SU-DHL-6 (cell line): ENCODE results near the gene CCDC7.

ENCODE experiments used
- H2AFZ ChIP-seq: fragments of 200-600 bp; sonication (generic); 2 replicates; pipeline ENCODE4 v1.6.1; 2014; ENCODE audit warnings: low read depth, mild to moderate bottlenecking, moderate library complexity, mixed read lengths, antibody characterized with exemption, low read length; ENCODE audit not compliant: severe bottlenecking
- H3F3A ChIP-seq: fragments of 200-600 bp; shearing (Covaris generic); 2 replicates; pipeline ENCODE4 v1.6.0; 2016; ENCODE audit warnings: antibody characterized with exemption, mild to moderate bottlenecking; ENCODE audit not compliant: insufficient read depth
- H3K27ac ChIP-seq: fragments of 200-600 bp; sonication (generic); 2 replicates; pipeline ENCODE4 v1.5.1; 2016; ENCODE audit warnings: low read depth, mild to moderate bottlenecking, low read length, moderate library complexity, mixed read lengths
- H3K27me3 ChIP-seq: fragments of 200-600 bp; sonication (generic), shearing (Covaris generic); 2 replicates; pipeline ENCODE4 v1.6.0; 2014; ENCODE audit warnings: mild to moderate bottlenecking, low read length
- H3K36me3 ChIP-seq: fragments of 200-600 bp; sonication (generic); 2 replicates; pipeline ENCODE4 v1.6.1; 2014; ENCODE audit warnings: mild to moderate bottlenecking, low read length, mixed read lengths
- H3K4me2 ChIP-seq: fragments of 300-600, 200-600 bp; shearing (Covaris generic), sonication (generic); 2 replicates; pipeline ENCODE4 v1.6.0; 2014; ENCODE audit warnings: low read length, low read depth, mild to moderate bottlenecking; ENCODE audit not compliant: poor library complexity, severe bottlenecking
- H3K4me3 ChIP-seq: fragments of 200-600 bp; sonication (generic); 2 replicates; pipeline ENCODE4 v1.5.1; 2014; ENCODE audit warnings: antibody characterized with exemption, low read length, mild to moderate bottlenecking, mixed read lengths; ENCODE audit not compliant: insufficient read depth, poor library complexity, severe bottlenecking
- H3K79me2 ChIP-seq: fragments of 200-600 bp; sonication (generic); 2 replicates; pipeline ENCODE4 v1.6.1; 2014; ENCODE audit warnings: mild to moderate bottlenecking, low read length, moderate library complexity; ENCODE audit not compliant: insufficient read depth
- H3K9ac ChIP-seq: fragments of 200-600 bp; sonication (generic); 2 replicates; pipeline ENCODE4 v1.7.0; 2014; ENCODE audit warnings: mild to moderate bottlenecking, low read length
- H3K9me2 ChIP-seq: fragments of 200-600 bp; sonication (generic); replicated peaks from 2 replicates; pipeline ENCODE4 v1.6.1; 2014; ENCODE audit warnings: low read length; ENCODE audit not compliant: insufficient read depth
- H3K9me3 ChIP-seq: fragments of 200-600 bp; sonication (generic); 2 replicates; pipeline ENCODE4 v1.6.1; 2014; ENCODE audit warnings: low read length, mixed read lengths; ENCODE audit not compliant: insufficient read depth
- H4K20me1 ChIP-seq: fragments of 200-600 bp; sonication (generic); 2 replicates; pipeline ENCODE4 v1.6.1; 2014; ENCODE audit warnings: low read depth, mild to moderate bottlenecking, antibody characterized with exemption, low read length, moderate library complexity, mixed read lengths
- EZH2phosphoT487 ChIP-seq: fragments of 200-600 bp; sonication (generic), shearing (Covaris generic); conservative IDR thresholded peaks from 2 replicates; pipeline ENCODE4 v1.6.1; 2018; ENCODE audit warnings: mild to moderate bottlenecking, antibody characterized with exemption, low read length, moderate library complexity, mixed read lengths
- TF ChIP-seq, protein P1 (sequence below): fragments of 200-600 bp; sonication (generic); IDR thresholded peaks from one replicate; pipeline ENCODE4 v1.5.1; 2017; ENCODE audit warnings: antibody characterized with exemption, mild to moderate bottlenecking, low read length, moderate library complexity; ENCODE audit not compliant: insufficient read depth, poor library complexity, severe bottlenecking

CCDC7 gene

DNA sequence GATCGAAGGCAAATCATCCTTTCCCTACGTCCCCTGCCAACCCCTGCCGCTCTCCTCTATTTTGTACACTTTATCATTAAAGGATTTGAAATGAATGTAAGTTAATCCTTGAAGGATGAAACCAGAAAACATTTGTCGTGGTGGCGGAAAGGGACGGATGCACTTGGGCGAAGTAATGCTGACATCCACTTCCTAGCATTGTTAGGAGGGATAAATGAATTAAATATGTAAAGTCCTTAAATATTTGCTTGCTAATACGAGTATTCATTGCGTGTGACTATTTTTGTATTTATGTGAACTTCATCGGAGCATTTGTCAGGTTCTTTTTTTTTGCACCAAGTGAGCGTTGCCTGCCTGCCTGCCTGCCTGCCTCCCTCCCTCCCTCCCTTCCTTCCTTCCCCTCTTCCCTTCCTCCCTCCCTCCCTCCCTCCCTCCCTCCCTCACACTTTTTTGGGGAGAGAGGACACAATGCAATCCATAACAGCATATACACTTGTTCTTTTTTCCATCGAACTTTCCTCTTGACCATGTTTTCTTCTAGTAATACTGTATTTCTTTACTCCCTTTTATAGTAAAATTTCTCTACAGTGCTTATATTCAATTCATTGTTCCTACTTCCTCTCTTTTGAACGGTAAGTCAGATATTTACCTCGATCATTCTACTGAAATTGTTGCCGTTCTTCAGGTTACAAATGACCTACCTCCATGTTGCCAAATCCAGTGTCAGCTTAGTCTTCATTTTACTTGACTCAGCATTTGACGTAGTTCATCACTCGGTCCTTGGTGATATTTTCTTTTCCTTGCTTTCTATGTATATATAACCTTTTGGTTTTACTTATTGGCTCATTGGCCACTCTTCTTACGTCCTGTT lies 831 bp downstream of the CCDC7 start:
- Histone ChIP-seq H3K9me3 (no peaks in the 10 kb centered on the region), H3K4me2 (peak overlapping the region; percentile 83), H2AFZ (peak overlapping the region; percentile 92), H3K9ac (peak overlapping the region; percentile 86), H4K20me1 (no peaks in the 10 kb centered on the region), H3K79me2 (peaks cover 9% of the 10 kb centered on the region; the same call in 1 of the 2 replicates), H3K27me3 (no peaks in the 10 kb centered on the region), H3F3A (no peaks in the 10 kb centered on the region; the same call in 1 of the 2 replicates), H3K4me3 (peak overlapping the region; percentile 91), H3K9me2 (no peaks in the 10 kb centered on the region), H3K27ac (peak overlapping the region; percentile 79), H3K36me3 (no peaks in the 10 kb centered on the region)
- no peak for TF ChIP-seq EZH2phosphoT487
- TF ChIP-seq, protein P1, sequence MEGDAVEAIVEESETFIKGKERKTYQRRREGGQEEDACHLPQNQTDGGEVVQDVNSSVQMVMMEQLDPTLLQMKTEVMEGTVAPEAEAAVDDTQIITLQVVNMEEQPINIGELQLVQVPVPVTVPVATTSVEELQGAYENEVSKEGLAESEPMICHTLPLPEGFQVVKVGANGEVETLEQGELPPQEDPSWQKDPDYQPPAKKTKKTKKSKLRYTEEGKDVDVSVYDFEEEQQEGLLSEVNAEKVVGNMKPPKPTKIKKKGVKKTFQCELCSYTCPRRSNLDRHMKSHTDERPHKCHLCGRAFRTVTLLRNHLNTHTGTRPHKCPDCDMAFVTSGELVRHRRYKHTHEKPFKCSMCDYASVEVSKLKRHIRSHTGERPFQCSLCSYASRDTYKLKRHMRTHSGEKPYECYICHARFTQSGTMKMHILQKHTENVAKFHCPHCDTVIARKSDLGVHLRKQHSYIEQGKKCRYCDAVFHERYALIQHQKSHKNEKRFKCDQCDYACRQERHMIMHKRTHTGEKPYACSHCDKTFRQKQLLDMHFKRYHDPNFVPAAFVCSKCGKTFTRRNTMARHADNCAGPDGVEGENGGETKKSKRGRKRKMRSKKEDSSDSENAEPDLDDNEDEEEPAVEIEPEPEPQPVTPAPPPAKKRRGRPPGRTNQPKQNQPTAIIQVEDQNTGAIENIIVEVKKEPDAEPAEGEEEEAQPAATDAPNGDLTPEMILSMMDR, result no peak

DNA sequence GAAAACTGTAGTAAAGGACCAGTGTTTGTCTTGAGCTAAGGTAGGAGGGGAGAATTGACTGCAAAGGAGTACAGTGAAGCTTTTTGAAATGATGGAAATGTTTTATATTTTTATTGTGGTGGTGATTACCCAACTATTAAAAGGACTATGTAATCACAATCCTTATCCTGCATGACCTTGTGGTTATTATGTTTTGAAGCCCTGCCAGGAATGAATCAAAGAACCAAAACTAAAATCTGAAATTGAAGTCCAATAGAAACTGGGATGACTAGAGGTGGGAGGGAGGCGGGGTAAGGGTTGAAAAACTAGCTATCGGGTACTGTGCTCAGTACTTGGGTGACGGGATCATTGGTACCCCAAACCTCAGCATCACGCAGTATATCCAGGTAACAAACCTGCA lies 8.2 kb downstream of the CCDC7 start:
- no peak overlapping the region for H3K4me2 ChIP-seq
- H3K79me2 ChIP-seq, result no peaks in the 10 kb centered on the region
- H3K36me3 ChIP-seq, result peaks cover 6% of the 10 kb centered on the region; the same call in 1 of the 2 replicates
- no peaks in the 10 kb centered on the region for H3K9me2 ChIP-seq
- H3K9me3 ChIP-seq, result no peaks in the 10 kb centered on the region
- H4K20me1 ChIP-seq, result no peaks in the 10 kb centered on the region
- no peak overlapping the region for H3K27ac ChIP-seq
- H3K4me3 ChIP-seq, result no peak overlapping the region
- H3K9ac ChIP-seq, result no peak overlapping the region
- no peak for TF ChIP-seq EZH2phosphoT487
- TF ChIP-seq, protein P1, result no peak
- no peaks in the 10 kb centered on the region; the same call in 1 of the 2 replicates for H3F3A ChIP-seq
- H2AFZ ChIP-seq, result no peak overlapping the region
- H3K27me3 ChIP-seq, result no peaks in the 10 kb centered on the region

DNA sequence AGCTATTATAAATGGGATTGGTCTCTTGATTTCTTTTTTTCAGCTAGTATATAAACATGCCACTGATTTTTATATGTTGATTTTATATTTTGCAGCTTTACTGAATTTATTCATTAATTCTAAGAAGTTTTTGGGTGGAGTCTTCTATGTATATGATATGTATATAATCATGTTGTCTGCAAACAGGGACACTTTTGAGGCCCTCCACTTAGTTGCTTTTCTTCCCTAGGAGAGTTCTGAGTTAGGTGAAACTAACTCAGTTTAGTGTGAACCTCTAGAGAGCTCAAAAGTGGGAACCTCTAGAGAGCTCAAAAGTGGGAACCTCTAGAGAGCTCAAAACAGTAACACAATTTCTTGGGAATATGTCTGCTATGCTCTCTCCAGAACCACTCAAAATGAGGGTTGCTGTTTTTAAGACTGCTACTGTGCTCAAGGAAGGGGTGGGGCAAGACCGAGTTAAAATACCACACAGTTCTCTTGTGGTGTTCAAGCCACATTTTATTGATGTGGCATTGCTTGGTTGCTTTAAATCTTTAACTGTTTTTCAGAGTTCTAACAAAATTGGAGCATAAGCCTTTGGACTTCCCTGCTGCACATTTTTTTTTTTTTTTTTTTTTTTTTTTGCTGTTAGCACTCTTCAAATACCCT lies 13.2 kb downstream of the CCDC7 start:
- Histone ChIP-seq H3F3A (no peaks in the 10 kb centered on the region), H3K9ac (no peak overlapping the region), H3K27me3 (no peaks in the 10 kb centered on the region), H3K36me3 (peaks cover 9% of the 10 kb centered on the region; the same call in 1 of the 2 replicates), H3K4me3 (no peak overlapping the region), H2AFZ (no peak overlapping the region), H3K4me2 (no peak overlapping the region), H3K27ac (no peak overlapping the region), H3K9me3 (no peaks in the 10 kb centered on the region), H3K9me2 (no peaks in the 10 kb centered on the region), H4K20me1 (no peaks in the 10 kb centered on the region), H3K79me2 (no peaks in the 10 kb centered on the region)
- no peak for TF ChIP-seq EZH2phosphoT487
- TF ChIP-seq, protein P1, result no peak
